Spleen (tissue), 3 donors: ENCODE results near the gene PRICKLE1.

Experiments used
- POLR2A ChIP-seq, 3 donors: fragments of 450-650 bp; IDR thresholded peaks; one replicate each; pipeline ENCODE4 v1.5.1; 2017; ENCODE audit warnings: antibody characterized with exemption in 3 of 3, mild to moderate bottlenecking in 1 of 3
- POLR2AphosphoS5 ChIP-seq, 3 donors: sonication (generic); formaldehyde crosslinking; IDR thresholded peaks; one replicate each; pipeline ENCODE4 v1.5.1; 2017; ENCODE audit warnings: antibody characterized with exemption in 3 of 3

- TF ChIP-seq POLR2AphosphoS5 (IDR thresholded peaks at IDR 0.05) = no peak
- no peak for TF ChIP-seq POLR2A (IDR thresholded peaks at IDR 0.05)
Observed at GRCh38 chr12:42564556-42564955, 25.0 kb downstream of the PRICKLE1 start.
